HG03342 (cell line): ENCODE measurements around the gene CPB2.

ENCODE experiments used
- ATAC-seq: cut with Tn5 transposase; IDR thresholded peaks from one replicate; pipeline ENCODE4 v1.9.1; 2021; ENCODE audit warnings: mild to moderate bottlenecking, moderate library complexity; ENCODE audit not compliant: unreplicated experiment

The CPB2 gene

GRCh38 chr13:46104868-46105267 lies at the start of gene CPB2:
CPB2 (minus strand) TSS chr13:46105033; CDS start chr13:46105009, 24 bp downstream.
- ATAC-seq = no peak

- no peak for ATAC-seq
Measured at GRCh38 chr13:46154136-46154801, 49.4 kb upstream of the CPB2 start.

- ATAC-seq = no peak
Measured at GRCh38 chr13:46152627-46153328, 47.9 kb upstream of the CPB2 start.

GRCh38 chr13:46150134-46150693 lies 45.4 kb upstream of the CPB2 start:
- ATAC-seq = no peak

GRCh38 chr13:46149272-46150133 lies 44.7 kb upstream of the CPB2 start:
- no peak for ATAC-seq

GRCh38 chr13:46146898-46147297 lies 42.1 kb upstream of the CPB2 start:
- ATAC-seq = no peak

- ATAC-seq = no peak
Measured at GRCh38 chr13:46145950-46146349, 41.1 kb upstream of the CPB2 start.

GRCh38 chr13:46145135-46145534 lies 40.3 kb upstream of the CPB2 start:
- ATAC-seq = no peak

- ATAC-seq = no peak
Measured at GRCh38 chr13:46143184-46143701, 38.4 kb upstream of the CPB2 start.

GRCh38 chr13:46142776-46143175 lies 37.9 kb upstream of the CPB2 start:
- no peak for ATAC-seq

- no peak for ATAC-seq
Measured at GRCh38 chr13:46140044-46140443, 35.2 kb upstream of the CPB2 start.

- ATAC-seq = no peak
Measured at GRCh38 chr13:46137627-46138317, 32.9 kb upstream of the CPB2 start.

- ATAC-seq = no peak
Measured at GRCh38 chr13:46136688-46137087, 31.9 kb upstream of the CPB2 start.

- no peak for ATAC-seq
Measured at GRCh38 chr13:46134961-46135522, 30.2 kb upstream of the CPB2 start.

GRCh38 chr13:46134494-46134893 lies 29.7 kb upstream of the CPB2 start:
- no peak for ATAC-seq

- no peak for ATAC-seq
Measured at GRCh38 chr13:46132109-46132508, 27.3 kb upstream of the CPB2 start.

GRCh38 chr13:46131705-46132104 lies 26.9 kb upstream of the CPB2 start:
- ATAC-seq = no peak

GRCh38 chr13:46129955-46130618 lies 25.3 kb upstream of the CPB2 start:
- ATAC-seq = no peak

- no peak for ATAC-seq
Measured at GRCh38 chr13:46129124-46129523, 24.3 kb upstream of the CPB2 start.
